HepG2 (cell line): Measurements from ENCODE around the gene DIPK1C. TPM values are rescaled to one million over a fixed set of nuclear protein-coding genes. Genes with fewer than 3 reads are reported as not detected.

Source experiments
- ATAC-seq: fragments of 200-7000 bp; cut with Tn5 transposase; 3 replicates; pipeline ENCODE4 v1.9.1; 2020; ENCODE audit warnings: mild to moderate bottlenecking, moderate library complexity
- BruUV-seq: library from RNA; stranded (reverse); fragments of 400-500 nt; replicated peaks from 2 replicates; lab custom pipeline; 2021; lab: Mats Ljungman, UMichigan
- CTCF ChIA-PET: fragments of 300-600 bp; formaldehyde crosslinking; extraction: SDS; loops from one replicate; lab custom pipeline; 2021; ENCODE audit warnings: low total read pairs, inconsistent platforms, low intra/inter-chr PET ratio; lab: Yijun Ruan, JAX
- POLR2A ChIA-PET: fragments of 350-600 bp; sonication (Branson Sonifier 250); formaldehyde crosslinking; loops from one replicate; lab custom pipeline; 2020; ENCODE audit warnings: antibody characterized with exemption, inconsistent platforms; lab: Yijun Ruan, JAX
- DNase-seq: peaks from one replicate; pipeline ENCODE4 v3.0.0-alpha.2; 2015; ENCODE audit warnings: low spot score
- FAIRE-seq: peaks from 3 replicates; lab custom pipeline; 2011; peaks lifted over from hg19 to GRCh38; lab: Jason Lieb, UNC
- H2AFZ ChIP-seq: one replicate; pipeline ENCODE4 v1.6.1; 2011; ENCODE audit warnings: low read length, inconsistent platforms
- H3K27ac ChIP-seq: fragments of 300-600 bp; 3 replicates; pipeline ENCODE4 v1.8.0; 2011; ENCODE audit warnings: mixed run types, mild to moderate bottlenecking, mixed read lengths, low read length, inconsistent platforms; ENCODE audit not compliant: insufficient read depth; ENCODE audit errors: extremely low read length
- H3K27me3 ChIP-seq, 2 experiments: fragments of 200-600 bp in 1 of 2; 2 replicates in 1 of 2; 3 replicates in 1 of 2; pipeline versions ENCODE4 v1.6.0 to v1.8.0; 2011; ENCODE audit warnings: low read length in 2 of 2, mild to moderate bottlenecking in 2 of 2, moderate library complexity in 2 of 2, inconsistent platforms in 1 of 2; ENCODE audit not compliant: insufficient read depth in 2 of 2, control insufficient read depth in 1 of 2
- H3K36me3 ChIP-seq, 2 experiments: fragments of 200-600 bp in 1 of 2; replicated peaks in 1 of 2; 2 replicates in 1 of 2; 3 replicates in 1 of 2; pipeline versions ENCODE4 v1.5.1 to v1.8.0; 2011; ENCODE audit warnings: low read length in 2 of 2, inconsistent platforms in 1 of 2; ENCODE audit not compliant: insufficient read depth in 2 of 2, control insufficient read depth in 1 of 2
- H3K4me1 ChIP-seq: 2 replicates; pipeline ENCODE4 v1.5.1; 2012; ENCODE audit warnings: low read length, inconsistent platforms; ENCODE audit not compliant: insufficient read depth
- H3K4me2 ChIP-seq: 2 replicates; pipeline ENCODE4 v1.6.0; 2011; ENCODE audit warnings: low read depth, low read length, inconsistent platforms
- H3K4me3 ChIP-seq, 3 experiments: fragments of 200-600 bp in 1 of 3; sonication (generic), shearing (Covaris generic) in 1 of 3; replicated peaks in 1 of 3; 2 replicates each; pipeline ENCODE4 v1.5.1; 2011 to 2016; ENCODE audit warnings: low read length in 3 of 3, inconsistent platforms in 2 of 3, low read depth in 2 of 3, mild to moderate bottlenecking in 2 of 3, control low read depth in 1 of 3, mixed read lengths in 1 of 3; ENCODE audit not compliant: insufficient read depth in 1 of 3
- H3K79me2 ChIP-seq: one replicate; pipeline ENCODE4 v1.6.1; 2011; ENCODE audit warnings: low read length, inconsistent platforms; ENCODE audit not compliant: insufficient read depth
- H3K9ac ChIP-seq: 2 replicates; pipeline ENCODE4 v1.6.0; 2011; ENCODE audit warnings: mild to moderate bottlenecking, low read depth, low read length, inconsistent platforms; ENCODE audit not compliant: insufficient read depth
- H3K9me3 ChIP-seq: 2 replicates; pipeline ENCODE4 v1.5.1; 2012; ENCODE audit warnings: mild to moderate bottlenecking, low read length
- H4K20me1 ChIP-seq: 2 replicates; pipeline ENCODE4 v1.6.0; 2011; ENCODE audit warnings: inconsistent platforms, mild to moderate bottlenecking, low read length, moderate library complexity; ENCODE audit not compliant: insufficient read depth
- CERS6 ChIP-seq: sonication (generic); formaldehyde crosslinking; IDR thresholded peaks from 2 replicates; pipeline ENCODE4 v1.5.0; 2020; ENCODE audit warnings: missing genetic modification reagents
- CSRNP2 ChIP-seq: sonication (generic); formaldehyde crosslinking; conservative IDR thresholded peaks from 2 replicates; pipeline ENCODE4 v1.8.0; 2022; ENCODE audit warnings: low read depth, missing genetic modification reagents
- HES4 ChIP-seq: sonication (generic); formaldehyde crosslinking; IDR thresholded peaks from 2 replicates; pipeline ENCODE4 v1.9.0; 2021; ENCODE audit warnings: mild to moderate bottlenecking, missing genetic modification reagents, borderline replicate concordance
- HNRNPLL ChIP-seq: fragments of 200-400 bp; formaldehyde crosslinking; IDR thresholded peaks from 2 replicates; pipeline ENCODE4 v1.6.1; 2017; ENCODE audit warnings: mild to moderate bottlenecking, low read depth, low read length; ENCODE audit not compliant: poor library complexity, severe bottlenecking
- NFE2 ChIP-seq: sonication (generic); formaldehyde crosslinking; IDR thresholded peaks from 2 replicates; pipeline ENCODE4 v1.4.0; 2020; ENCODE audit warnings: missing genetic modification reagents
- PLRG1 ChIP-seq: fragments of 450-650 bp; conservative IDR thresholded peaks from 2 replicates; pipeline ENCODE4 v1.6.1; 2016
- SP4 ChIP-seq: sonication (generic); formaldehyde crosslinking; IDR thresholded peaks from 2 replicates; pipeline ENCODE4 v1.8.1; 2023; ENCODE audit warnings: mild to moderate bottlenecking, missing genetic modification reagents
- WGBS: methylation state at CpG from one replicate; pipeline ENCODE4 v1.1.6; 2017; ENCODE audit warnings: low lambda C conversion rate; 5-methylcytosine and 5-hydroxymethylcytosine counted together
- in situ Hi-C: cut with HindIII; loops from 2 replicates; pipeline ENCODE4 v1.10.0; 2017; ENCODE audit warnings: low pct_unique_long_range_greater_than_20kb; ENCODE audit not compliant: extremely low pct_ligation_motif_present
- intact Hi-C: fragments of 100-400 bp; cut with micrococcal nuclease; formaldehyde crosslinking; loops from one replicate; pipeline ENCODE4 v1.10.0; 2022; ENCODE audit not compliant: unreplicated experiment
- polyA plus RNA-seq, 8 experiments: library from polyadenylated mRNA; depleted of rRNA in 3 of 8; stranded (reverse) in 7 of 8; unstranded in 1 of 8; fragments of >200 nt; fragmentation: Illumina TruSeq in 4 of 8; extraction: Trizol in 4 of 8; gene quantifications; 2 replicates each; pipeline versions ENCODE4 v1.2.1 to v1.2.3, GENCODE V29; 2011 to 2016; ENCODE audit warnings: low read depth in 4 of 8, missing spikeins in 1 of 8, mixed read lengths in 1 of 8; ENCODE audit not compliant: insufficient read depth in 1 of 8
- total RNA-seq, 5 experiments: library from RNA; depleted of rRNA; stranded (reverse); fragments of >200 nt; fragmentation: Illumina TruSeq; extraction: Trizol; gene quantifications; 2 replicates each; pipeline ENCODE4 v1.2.3, GENCODE V29; 2016; ENCODE audit warnings: low read depth in 1 of 5
- TF ChIP-seq, protein P1 (sequence below): sonication (generic); formaldehyde crosslinking; IDR thresholded peaks from one replicate; pipeline ENCODE4 v1.5.1; 2020; ENCODE audit warnings: mild to moderate bottlenecking, missing genetic modification reagents; ENCODE audit errors: not compliant biosample characterization

The DIPK1C gene
- total and polyA plus RNA-seq, 2 of the 13 experiments (the other 11 are each of a cell fraction or from before 2014, with no cell fraction given): 1.8 TPM; not detected in 1

- ATAC-seq: no peak; the same call in 2 of the 3 replicates
- H3K27me3 ChIP-seq: peaks cover 7 to 38% of the 10 kb centered on the region in 2 experiments; a peak in 3 of 5 replicates
- in situ Hi-C loops (no loop called here), intact Hi-C loops (no loop called here)
- H2AFZ ChIP-seq: no peak overlapping the region
- H3K36me3 ChIP-seq: no peaks in the 10 kb centered on the region
- H3K9me3 ChIP-seq: no peaks in the 10 kb centered on the region
- H3K79me2 ChIP-seq: no peaks in the 10 kb centered on the region
- no peak for FAIRE-seq
- no peak overlapping the region for H3K4me3 ChIP-seq
- TF ChIP-seq NFE2: no peak
- no peak for TF ChIP-seq HES4
- TF ChIP-seq, protein P1, sequence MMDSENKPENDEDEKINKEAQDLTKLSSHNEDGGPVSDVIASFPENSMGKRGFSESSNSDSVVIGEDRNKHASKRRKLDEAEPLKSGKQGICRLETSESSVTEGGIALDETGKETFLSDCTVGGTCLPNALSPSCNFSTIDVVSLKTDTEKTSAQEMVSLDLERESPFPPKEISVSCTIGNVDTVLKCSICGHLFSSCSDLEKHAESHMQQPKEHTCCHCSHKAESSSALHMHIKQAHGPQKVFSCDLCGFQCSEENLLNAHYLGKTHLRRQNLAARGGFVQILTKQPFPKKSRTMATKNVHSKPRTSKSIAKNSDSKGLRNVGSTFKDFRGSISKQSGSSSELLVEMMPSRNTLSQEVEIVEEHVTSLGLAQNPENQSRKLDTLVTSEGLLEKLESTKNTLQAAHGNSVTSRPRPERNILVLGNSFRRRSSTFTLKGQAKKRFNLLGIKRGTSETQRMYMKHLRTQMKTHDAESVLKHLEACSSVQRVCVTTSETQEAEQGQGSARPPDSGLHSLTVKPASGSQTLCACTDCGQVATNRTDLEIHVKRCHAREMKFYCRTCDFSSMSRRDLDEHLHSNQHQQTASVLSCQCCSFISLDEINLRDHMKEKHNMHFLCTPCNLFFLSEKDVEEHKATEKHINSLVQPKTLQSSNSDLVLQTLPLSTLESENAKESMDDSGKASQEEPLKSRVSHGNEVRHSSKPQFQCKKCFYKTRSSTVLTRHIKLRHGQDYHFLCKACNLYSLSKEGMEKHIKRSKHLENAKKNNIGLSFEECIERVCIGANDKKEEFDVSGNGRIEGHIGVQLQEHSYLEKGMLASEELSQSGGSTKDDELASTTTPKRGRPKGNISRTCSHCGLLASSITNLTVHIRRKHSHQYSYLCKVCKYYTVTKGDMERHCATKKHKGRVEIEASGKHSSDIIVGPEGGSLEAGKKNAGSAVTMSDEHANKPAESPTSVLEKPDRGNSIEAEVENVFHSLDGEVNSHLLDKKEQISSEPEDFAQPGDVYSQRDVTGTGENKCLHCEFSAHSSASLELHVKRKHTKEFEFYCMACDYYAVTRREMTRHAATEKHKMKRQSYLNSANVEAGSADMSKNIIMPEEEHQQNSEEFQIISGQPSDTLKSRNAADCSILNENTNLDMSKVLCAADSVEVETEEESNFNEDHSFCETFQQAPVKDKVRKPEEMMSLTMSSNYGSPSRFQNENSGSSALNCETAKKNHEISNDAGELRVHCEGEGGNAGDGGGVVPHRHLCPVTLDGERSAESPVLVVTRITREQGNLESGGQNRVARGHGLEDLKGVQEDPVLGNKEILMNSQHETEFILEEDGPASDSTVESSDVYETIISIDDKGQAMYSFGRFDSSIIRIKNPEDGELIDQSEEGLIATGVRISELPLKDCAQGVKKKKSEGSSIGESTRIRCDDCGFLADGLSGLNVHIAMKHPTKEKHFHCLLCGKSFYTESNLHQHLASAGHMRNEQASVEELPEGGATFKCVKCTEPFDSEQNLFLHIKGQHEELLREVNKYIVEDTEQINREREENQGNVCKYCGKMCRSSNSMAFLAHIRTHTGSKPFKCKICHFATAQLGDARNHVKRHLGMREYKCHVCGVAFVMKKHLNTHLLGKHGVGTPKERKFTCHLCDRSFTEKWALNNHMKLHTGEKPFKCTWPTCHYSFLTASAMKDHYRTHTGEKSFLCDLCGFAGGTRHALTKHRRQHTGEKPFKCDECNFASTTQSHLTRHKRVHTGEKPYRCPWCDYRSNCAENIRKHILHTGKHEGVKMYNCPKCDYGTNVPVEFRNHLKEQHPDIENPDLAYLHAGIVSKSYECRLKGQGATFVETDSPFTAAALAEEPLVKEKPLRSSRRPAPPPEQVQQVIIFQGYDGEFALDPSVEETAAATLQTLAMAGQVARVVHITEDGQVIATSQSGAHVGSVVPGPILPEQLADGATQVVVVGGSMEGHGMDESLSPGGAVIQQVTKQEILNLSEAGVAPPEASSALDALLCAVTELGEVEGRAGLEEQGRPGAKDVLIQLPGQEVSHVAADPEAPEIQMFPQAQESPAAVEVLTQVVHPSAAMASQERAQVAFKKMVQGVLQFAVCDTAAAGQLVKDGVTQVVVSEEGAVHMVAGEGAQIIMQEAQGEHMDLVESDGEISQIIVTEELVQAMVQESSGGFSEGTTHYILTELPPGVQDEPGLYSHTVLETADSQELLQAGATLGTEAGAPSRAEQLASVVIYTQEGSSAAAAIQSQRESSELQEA (CRISPR knock-in tag): no peak
- no peak for TF ChIP-seq PLRG1
- no peak for TF ChIP-seq HNRNPLL
- no peak for TF ChIP-seq CERS6
- no peak for TF ChIP-seq CSRNP2
- no peak for TF ChIP-seq SP4
- no peak overlapping the region for H3K27ac ChIP-seq
- ChIA-PET CTCF (no interaction called here), POLR2A (no interaction called here)
- DNase-seq: no peak
- 46% methylated on average over 7 of the region's 12 CpGs for WGBS
- no peak overlapping the region for H3K9ac ChIP-seq
- H3K4me2 ChIP-seq: no peak overlapping the region
- H3K4me1 ChIP-seq: no peaks in the 10 kb centered on the region
- BruUV-seq: no TSS peak
- H4K20me1 ChIP-seq: no peaks in the 10 kb centered on the region
Observed at GRCh38 chr18:74416124-74416523, 41.0 kb downstream of the DIPK1C start.
